HepG2 (cell line): ENCODE data around the gene NCOA5. TPM values are rescaled to one million over a fixed set of nuclear protein-coding genes. Genes with fewer than 3 reads are reported as not detected.

Experiments used
- AGO1 ChIP-seq: fragments of 200-400 bp; formaldehyde crosslinking; IDR thresholded peaks from 2 replicates; pipeline ENCODE4 v1.6.1; 2017; ENCODE audit warnings: mild to moderate bottlenecking, low read depth, low read length, moderate library complexity; ENCODE audit not compliant: poor library complexity, severe bottlenecking
- EED ChIP-seq: sonication (generic); formaldehyde crosslinking; IDR thresholded peaks from 2 replicates; pipeline ENCODE4 v1.5.0; 2020; ENCODE audit warnings: mild to moderate bottlenecking, missing genetic modification reagents
- HES4 ChIP-seq: sonication (generic); formaldehyde crosslinking; IDR thresholded peaks from 2 replicates; pipeline ENCODE4 v1.9.0; 2021; ENCODE audit warnings: mild to moderate bottlenecking, missing genetic modification reagents, borderline replicate concordance
- HMGXB4 ChIP-seq, 2 experiments: sonication (generic) in 1 of 2; formaldehyde crosslinking in 1 of 2; IDR thresholded peaks; 2 replicates each; pipeline versions ENCODE4 v1.4.0 to v1.6.1; 2018 to 2020; ENCODE audit warnings: missing genetic modification reagents in 2 of 2, borderline replicate concordance in 1 of 2, low read depth in 1 of 2, mild to moderate bottlenecking in 1 of 2, missing biosample characterization in 1 of 2
- HOXA3 ChIP-seq: sonication (generic); formaldehyde crosslinking; IDR thresholded peaks from 2 replicates; pipeline ENCODE4 v1.5.0; 2020; ENCODE audit warnings: missing genetic modification reagents
- JUND ChIP-seq: sonication (generic); formaldehyde crosslinking; IDR thresholded peaks from 2 replicates; pipeline ENCODE4 v1.8.0; 2022; ENCODE audit warnings: mild to moderate bottlenecking, missing genetic modification reagents
- LCORL ChIP-seq, 2 experiments: fragments of 450-650 bp in 1 of 2; sonication (generic) in 1 of 2; formaldehyde crosslinking in 1 of 2; IDR thresholded peaks; 2 replicates each; pipeline versions ENCODE4 v1.5.0 to v1.6.1; 2017 to 2020; ENCODE audit warnings: antibody characterized with exemption in 1 of 2, missing genetic modification reagents in 1 of 2
- MAF1 ChIP-seq: sonication (generic); formaldehyde crosslinking; IDR thresholded peaks from 2 replicates; pipeline ENCODE4 v1.5.0; 2020; ENCODE audit warnings: missing genetic modification reagents, borderline replicate concordance
- MAZ ChIP-seq, 2 experiments: sonication (generic) in 1 of 2; formaldehyde crosslinking in 1 of 2; IDR thresholded peaks; 2 replicates each; pipeline versions ENCODE4 v1.5.0 to v1.6.1; 2012 to 2020; ENCODE audit warnings: low read depth in 2 of 2, mild to moderate bottlenecking in 2 of 2, borderline replicate concordance in 1 of 2, improper control_type of control experiment in 1 of 2, low read length in 1 of 2, missing genetic modification reagents in 1 of 2, moderate library complexity in 1 of 2
- NFKB2 ChIP-seq: sonication (generic); formaldehyde crosslinking; IDR thresholded peaks from 2 replicates; pipeline ENCODE4 v1.4.0; 2020; ENCODE audit warnings: missing genetic modification reagents, borderline replicate concordance
- TBP ChIP-seq: sonication (generic); formaldehyde crosslinking; IDR thresholded peaks from 2 replicates; pipeline ENCODE4 v1.5.0; 2020; ENCODE audit warnings: missing genetic modification reagents
- ZNF12 ChIP-seq: sonication (generic); formaldehyde crosslinking; IDR thresholded peaks from 2 replicates; pipeline ENCODE4 v1.5.0; 2020; ENCODE audit warnings: missing genetic modification reagents
- ZNF335 ChIP-seq: sonication (generic); formaldehyde crosslinking; IDR thresholded peaks from 2 replicates; pipeline ENCODE4 v1.4.0; 2020; ENCODE audit warnings: missing genetic modification reagents
- ZNF556 ChIP-seq: sonication (generic); formaldehyde crosslinking; IDR thresholded peaks from 2 replicates; pipeline ENCODE4 v1.4.0; 2020; ENCODE audit warnings: mild to moderate bottlenecking, missing genetic modification reagents, borderline replicate concordance
- ZNF691 ChIP-seq: sonication (generic); formaldehyde crosslinking; IDR thresholded peaks from 2 replicates; pipeline ENCODE4 v1.4.0; 2020; ENCODE audit warnings: missing genetic modification reagents, low read depth, mild to moderate bottlenecking, borderline replicate concordance
- ZNF788 ChIP-seq: sonication (generic); formaldehyde crosslinking; IDR thresholded peaks from 2 replicates; pipeline ENCODE4 v1.5.0; 2020; ENCODE audit warnings: mild to moderate bottlenecking, missing genetic modification reagents, borderline replicate concordance
- ZNF891 ChIP-seq: sonication (generic); formaldehyde crosslinking; IDR thresholded peaks from 2 replicates; pipeline ENCODE4 v1.5.0; 2020; ENCODE audit warnings: mild to moderate bottlenecking, missing genetic modification reagents
- ZSCAN20 ChIP-seq: sonication (generic); formaldehyde crosslinking; IDR thresholded peaks from 2 replicates; pipeline ENCODE4 v1.4.0; 2020; ENCODE audit warnings: missing genetic modification reagents, mild to moderate bottlenecking, borderline replicate concordance
- polyA plus RNA-seq, 8 experiments: library from polyadenylated mRNA; depleted of rRNA in 3 of 8; stranded (reverse) in 7 of 8; unstranded in 1 of 8; fragments of >200 nt; fragmentation: Illumina TruSeq in 4 of 8; extraction: Trizol in 4 of 8; gene quantifications; 2 replicates each; pipeline versions ENCODE4 v1.2.1 to v1.2.3, GENCODE V29; 2011 to 2016; ENCODE audit warnings: low read depth in 4 of 8, missing spikeins in 1 of 8, mixed read lengths in 1 of 8; ENCODE audit not compliant: insufficient read depth in 1 of 8
- total RNA-seq, 5 experiments: library from RNA; depleted of rRNA; stranded (reverse); fragments of >200 nt; fragmentation: Illumina TruSeq; extraction: Trizol; gene quantifications; 2 replicates each; pipeline ENCODE4 v1.2.3, GENCODE V29; 2016; ENCODE audit warnings: low read depth in 1 of 5
- TF ChIP-seq, protein P1 (sequence below): sonication (generic); formaldehyde crosslinking; IDR thresholded peaks from 2 replicates; pipeline ENCODE4 v1.4.0; 2020; ENCODE audit warnings: mild to moderate bottlenecking, missing genetic modification reagents, borderline replicate concordance
- TF ChIP-seq, protein P2 (sequence below): sonication (generic); formaldehyde crosslinking; IDR thresholded peaks from 2 replicates; pipeline ENCODE4 v1.4.0; 2020; ENCODE audit warnings: mild to moderate bottlenecking, missing genetic modification reagents

Gene NCOA5
- total and polyA plus RNA-seq, 2 of the 13 experiments (the other 11 are each of a cell fraction or from before 2014, with no cell fraction given), result 16.5 to 28.4 TPM

DNA sequence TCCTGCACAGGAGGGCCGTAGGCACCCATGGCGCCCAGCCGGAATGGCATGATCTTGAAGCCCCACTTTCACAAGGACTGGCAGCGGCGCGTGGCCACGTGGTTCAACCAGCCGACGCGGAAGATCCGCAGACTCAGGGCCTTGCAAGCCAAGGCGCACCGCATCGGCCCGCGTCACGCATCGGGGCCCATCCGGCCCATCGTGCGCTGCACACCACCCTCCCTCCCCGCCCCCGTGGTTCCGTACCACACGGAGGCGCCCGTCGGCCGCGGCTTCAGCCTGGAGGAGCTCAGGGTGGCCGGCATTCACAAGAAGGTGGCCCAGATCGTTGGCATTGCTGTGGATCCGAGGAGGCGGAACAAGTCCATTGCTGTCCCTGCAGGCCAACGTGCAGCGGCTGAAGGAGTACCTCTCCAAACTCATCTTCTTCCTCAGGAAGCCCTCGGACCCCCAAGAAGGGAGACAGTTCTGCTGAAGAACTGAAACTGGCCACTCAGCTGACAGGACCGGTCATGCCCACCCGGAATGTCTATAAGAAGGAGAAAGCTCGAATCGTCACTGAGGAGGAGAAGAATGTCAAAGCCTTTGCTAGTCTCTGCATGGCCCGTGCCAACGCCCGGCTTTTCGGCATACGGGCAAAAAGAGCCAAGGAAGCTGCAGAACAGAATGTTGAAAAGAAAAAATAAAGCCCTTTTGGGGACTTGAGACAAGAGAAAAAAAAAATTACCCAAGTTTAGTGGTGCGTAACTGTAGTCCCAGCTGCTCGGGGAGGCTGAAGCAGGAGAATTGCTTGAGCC, 9.9 kb upstream of the NCOA5 start (continued):
- TF ChIP-seq HMGXB4 (CRISPR knock-in tag; IDR thresholded peaks at IDR 0.05; ENCODE audit: borderline replicate concordance in 1 of 2, low read depth in 1 of 2) (peak in 1 of 2 experiments; percentile 25; a peak in 1 of 4 replicates), ZNF335 (CRISPR knock-in tag) (no peak), JUND (CRISPR knock-in tag) (no peak), ZNF556 (CRISPR knock-in tag) (no peak), TBP (CRISPR knock-in tag) (0 out of 2 replicates have a peak, but pooled peaks have one; percentile 67), LCORL (IDR thresholded peaks at IDR 0.05) (no peak), LCORL (CRISPR knock-in tag; IDR thresholded peaks at IDR 0.05) (no peak), ZNF891 (CRISPR knock-in tag) (0 out of 2 replicates have a peak, but pooled peaks have one; percentile 67), HOXA3 (CRISPR knock-in tag) (peak; percentile 33; the same call in 1 of the 2 replicates), AGO1 (peak; percentile 56), NFKB2 (CRISPR knock-in tag) (peak; percentile 33; the same call in 1 of the 2 replicates), ZSCAN20 (CRISPR knock-in tag) (no peak), HES4 (no peak; the same call in 1 of the 2 replicates), ZNF691 (CRISPR knock-in tag) (peak; percentile 42; the same call in 1 of the 2 replicates), EED (CRISPR knock-in tag) (0 out of 2 replicates have a peak, but pooled peaks have one; percentile 39), ZNF788 (peak; percentile 24; the same call in 1 of the 2 replicates), MAZ (IDR thresholded peaks at IDR 0.05; ENCODE audit: borderline replicate concordance, low read depth, low read length) (0 out of 2 replicates have a peak, but pooled peaks have one; percentile 39), MAZ (CRISPR knock-in tag; IDR thresholded peaks at IDR 0.05; ENCODE audit: low read depth) (no peak), ZNF12 (CRISPR knock-in tag) (no peak), MAF1 (CRISPR knock-in tag) (peak; percentile 40; the same call in 1 of the 2 replicates)
- TF ChIP-seq, protein P1, sequence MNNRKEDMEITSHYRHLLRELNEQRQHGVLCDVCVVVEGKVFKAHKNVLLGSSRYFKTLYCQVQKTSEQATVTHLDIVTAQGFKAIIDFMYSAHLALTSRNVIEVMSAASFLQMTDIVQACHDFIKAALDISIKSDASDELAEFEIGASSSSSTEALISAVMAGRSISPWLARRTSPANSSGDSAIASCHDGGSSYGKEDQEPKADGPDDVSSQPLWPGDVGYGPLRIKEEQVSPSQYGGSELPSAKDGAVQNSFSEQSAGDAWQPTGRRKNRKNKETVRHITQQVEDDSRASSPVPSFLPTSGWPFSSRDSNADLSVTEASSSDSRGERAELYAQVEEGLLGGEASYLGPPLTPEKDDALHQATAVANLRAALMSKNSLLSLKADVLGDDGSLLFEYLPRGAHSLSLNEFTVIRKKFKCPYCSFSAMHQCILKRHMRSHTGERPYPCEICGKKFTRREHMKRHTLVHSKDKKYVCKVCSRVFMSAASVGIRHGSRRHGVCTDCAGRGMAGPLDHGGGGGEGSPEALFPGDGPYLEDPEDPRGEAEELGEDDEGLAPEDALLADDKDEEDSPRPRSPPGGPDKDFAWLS (CRISPR knock-in tag), result no peak
- TF ChIP-seq, protein P2, sequence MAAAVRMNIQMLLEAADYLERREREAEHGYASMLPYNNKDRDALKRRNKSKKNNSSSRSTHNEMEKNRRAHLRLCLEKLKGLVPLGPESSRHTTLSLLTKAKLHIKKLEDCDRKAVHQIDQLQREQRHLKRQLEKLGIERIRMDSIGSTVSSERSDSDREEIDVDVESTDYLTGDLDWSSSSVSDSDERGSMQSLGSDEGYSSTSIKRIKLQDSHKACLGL, result no peak
